Measurements from ENCODE around the gene PPP4R4.
"Not testable (repeated sequence)": the region's sequence is repeated elsewhere in the genome, so short reads cannot be mapped to it uniquely, and the experiment has no call there.

Gene PPP4R4

GRCh38 chr14:94156143-94156542 lies 18.0 kb upstream of the PPP4R4 start:
- not testable (repeated sequence) for H4K91ac ChIP-seq (ENCODE audit: low read depth, low read length, poor library complexity); H3K36me3 ChIP-seq (replicated peaks in 1 of 2; ENCODE audit: control insufficient read depth in 2 of 2, insufficient read depth in 2 of 2, low read length in 2 of 2); H3K4me2 ChIP-seq (ENCODE audit: insufficient read depth, low read length, poor library complexity, severe bottlenecking); H3K4me3 ChIP-seq (ENCODE audit: low read length in 2 of 2); DNase-seq (ENCODE audit: low spot score); H2BK12ac ChIP-seq (ENCODE audit: low read length); H4K8ac ChIP-seq (ENCODE audit: low read depth, low read length); H2BK15ac ChIP-seq (ENCODE audit: low read length); H2BK120ac ChIP-seq (ENCODE audit: low read depth, low read length); H3K23ac ChIP-seq (ENCODE audit: low read depth, low read length, poor library complexity); H3K14ac ChIP-seq (ENCODE audit: low read length); H2AK5ac ChIP-seq (ENCODE audit: low read depth, low read length); H2AFZ ChIP-seq (ENCODE audit: low read length); H3K27ac ChIP-seq (replicated peaks; ENCODE audit: low read length); H3K4ac ChIP-seq (ENCODE audit: low read length); H3K27me3 ChIP-seq (ENCODE audit: control insufficient read depth in 3 of 3, insufficient read depth in 3 of 3, low read depth in 1 of 3, low read length in 3 of 3); H3K79me1 ChIP-seq (ENCODE audit: low read depth, low read length); H3K18ac ChIP-seq (ENCODE audit: low read length); H3K9me3 ChIP-seq (replicated peaks in 1 of 2; ENCODE audit: control insufficient read depth in 2 of 2, insufficient read depth in 1 of 2, low read depth in 1 of 2, low read length in 2 of 2); H3K9ac ChIP-seq (ENCODE audit: low read depth, low read length, poor library complexity); H2BK5ac ChIP-seq (ENCODE audit: low read length)
- H3K4me1 ChIP-seq (ENCODE audit: control insufficient read depth in 2 of 2, insufficient read depth in 1 of 2, low read depth in 1 of 2, low read length in 2 of 2) = peaks cover 0 to 14% of the 10 kb centered on the region in 2 donors
- WGBS, 2 donors (ENCODE audit: extremely low coverage in 2 of 2, insufficient read length in 2 of 2, insufficient replicate concordance in 1 of 2) = no CpG with 5 or more reads among the region's 1 CpG

- Histone ChIP-seq H3K4me3 (ENCODE audit: low read length in 2 of 2) (no peak overlapping the region), H3K79me1 (ENCODE audit: low read depth, low read length) (no peaks in the 10 kb centered on the region), H3K9me3 (replicated peaks in 1 of 2; ENCODE audit: control insufficient read depth in 2 of 2, insufficient read depth in 1 of 2, low read depth in 1 of 2, low read length in 2 of 2) (peaks cover 0 to 6% of the 10 kb centered on the region in 2 donors), H2BK12ac (ENCODE audit: low read length) (no peak overlapping the region), H2BK15ac (ENCODE audit: low read length) (no peak overlapping the region), H3K14ac (ENCODE audit: low read length) (no peak overlapping the region), H3K9ac (ENCODE audit: low read depth, low read length, poor library complexity) (no peak overlapping the region), H2AFZ (ENCODE audit: low read length) (no peak overlapping the region), H3K4ac (ENCODE audit: low read length) (no peak overlapping the region), H3K23ac (ENCODE audit: low read depth, low read length, poor library complexity) (no peak overlapping the region), H3K4me1 (ENCODE audit: control insufficient read depth in 2 of 2, insufficient read depth in 1 of 2, low read depth in 1 of 2, low read length in 2 of 2) (peaks cover 0 to 14% of the 10 kb centered on the region in 2 donors), H2BK5ac (ENCODE audit: low read length) (no peak overlapping the region), H4K8ac (ENCODE audit: low read depth, low read length) (no peak overlapping the region), H3K4me2 (ENCODE audit: insufficient read depth, low read length, poor library complexity, severe bottlenecking) (no peak overlapping the region), H3K27ac (replicated peaks; ENCODE audit: low read length) (no peak overlapping the region), H3K27me3 (ENCODE audit: control insufficient read depth in 3 of 3, insufficient read depth in 3 of 3, low read depth in 1 of 3, low read length in 3 of 3) (peaks cover 0 to 3% (median 0%) of the 10 kb centered on the region in 3 experiments), H2BK120ac (ENCODE audit: low read depth, low read length) (no peak overlapping the region), H3K36me3 (replicated peaks in 1 of 2; ENCODE audit: control insufficient read depth in 2 of 2, insufficient read depth in 2 of 2, low read length in 2 of 2) (no peaks in the 10 kb centered on the region), H4K91ac (ENCODE audit: low read depth, low read length, poor library complexity) (no peak overlapping the region), H3K18ac (ENCODE audit: low read length) (no peak overlapping the region), H2AK5ac (ENCODE audit: low read depth, low read length) (no peak overlapping the region)
- DNase-seq (ENCODE audit: low spot score) = no peak
Measured at GRCh38 chr14:94157197-94157596, 16.9 kb upstream of the PPP4R4 start.

GRCh38 chr14:94158239-94158883 lies 15.8 kb upstream of the PPP4R4 start:
- no peak overlapping the region for H4K8ac ChIP-seq (ENCODE audit: low read depth, low read length)

GRCh38 chr14:94161058-94161457 lies 13.1 kb upstream of the PPP4R4 start:
- H3K18ac ChIP-seq (ENCODE audit: low read length) = no peak overlapping the region
- H2AFZ ChIP-seq (ENCODE audit: low read length) = no peak overlapping the region
- no peaks in the 10 kb centered on the region for H3K36me3 ChIP-seq (replicated peaks in 1 of 2; ENCODE audit: control insufficient read depth in 2 of 2, insufficient read depth in 2 of 2, low read length in 2 of 2)
- no peak overlapping the region for H2AK5ac ChIP-seq (ENCODE audit: low read depth, low read length)
- DNase-seq (ENCODE audit: low spot score) = no peak
- H3K4me2 ChIP-seq (ENCODE audit: insufficient read depth, low read length, poor library complexity, severe bottlenecking) = no peak overlapping the region
- no peak overlapping the region for H3K4me3 ChIP-seq (ENCODE audit: low read length in 2 of 2)
- no peak overlapping the region for H4K8ac ChIP-seq (ENCODE audit: low read depth, low read length)
- H2BK120ac ChIP-seq (ENCODE audit: low read depth, low read length) = no peak overlapping the region
- peaks cover 0 to 21% (median 0%) of the 10 kb centered on the region in 3 experiments for H3K27me3 ChIP-seq (ENCODE audit: control insufficient read depth in 3 of 3, insufficient read depth in 3 of 3, low read depth in 1 of 3, low read length in 3 of 3)
- no peak overlapping the region for H2BK15ac ChIP-seq (ENCODE audit: low read length)
- H3K27ac ChIP-seq (replicated peaks; ENCODE audit: low read length) = no peak overlapping the region
- H3K23ac ChIP-seq (ENCODE audit: low read depth, low read length, poor library complexity) = no peak overlapping the region
- H3K4me1 ChIP-seq (ENCODE audit: control insufficient read depth in 2 of 2, insufficient read depth in 1 of 2, low read depth in 1 of 2, low read length in 2 of 2) = peaks cover 10 to 29% of the 10 kb centered on the region in 2 donors
- H2BK5ac ChIP-seq (ENCODE audit: low read length) = no peak overlapping the region
- no CpG with 5 or more reads among the region's 2 CpGs for WGBS, 2 donors (ENCODE audit: extremely low coverage in 2 of 2, insufficient read length in 2 of 2, insufficient replicate concordance in 1 of 2)
- H4K91ac ChIP-seq (ENCODE audit: low read depth, low read length, poor library complexity) = no peak overlapping the region
- H3K9me3 ChIP-seq (replicated peaks in 1 of 2; ENCODE audit: control insufficient read depth in 2 of 2, insufficient read depth in 1 of 2, low read depth in 1 of 2, low read length in 2 of 2) = peaks cover 0 to 1% of the 10 kb centered on the region in 2 donors
- no peak overlapping the region for H3K4ac ChIP-seq (ENCODE audit: low read length)
- H3K14ac ChIP-seq (ENCODE audit: low read length) = no peak overlapping the region
- H3K79me1 ChIP-seq (ENCODE audit: low read depth, low read length) = no peaks in the 10 kb centered on the region
- H3K9ac ChIP-seq (ENCODE audit: low read depth, low read length, poor library complexity) = no peak overlapping the region
- no peak overlapping the region for H2BK12ac ChIP-seq (ENCODE audit: low read length)

More at GRCh38 chr14:94158239-94158883, 15.8 kb upstream of the PPP4R4 start:
- no peak overlapping the region for H3K4me3 ChIP-seq (ENCODE audit: low read length in 2 of 2)
- H3K9me3 ChIP-seq (replicated peaks in 1 of 2; ENCODE audit: control insufficient read depth in 2 of 2, insufficient read depth in 1 of 2, low read depth in 1 of 2, low read length in 2 of 2) = peaks cover 0 to 6% of the 10 kb centered on the region in 2 donors
- H3K27me3 ChIP-seq (ENCODE audit: control insufficient read depth in 3 of 3, insufficient read depth in 3 of 3, low read depth in 1 of 3, low read length in 3 of 3) = peaks cover 0 to 3% (median 0%) of the 10 kb centered on the region in 3 experiments
- no peak overlapping the region for H2AFZ ChIP-seq (ENCODE audit: low read length)
- H3K14ac ChIP-seq (ENCODE audit: low read length) = no peak overlapping the region
- peaks cover 0 to 14% of the 10 kb centered on the region in 2 donors for H3K4me1 ChIP-seq (ENCODE audit: control insufficient read depth in 2 of 2, insufficient read depth in 1 of 2, low read depth in 1 of 2, low read length in 2 of 2)
- no peak overlapping the region for H2AK5ac ChIP-seq (ENCODE audit: low read depth, low read length)
- no peak overlapping the region for H3K23ac ChIP-seq (ENCODE audit: low read depth, low read length, poor library complexity)
- no peak overlapping the region for H3K27ac ChIP-seq (replicated peaks; ENCODE audit: low read length)
- H3K9ac ChIP-seq (ENCODE audit: low read depth, low read length, poor library complexity) = no peak overlapping the region
- WGBS, 2 donors (ENCODE audit: extremely low coverage in 2 of 2, insufficient read length in 2 of 2, insufficient replicate concordance in 1 of 2) = no CpG with 5 or more reads among the region's 10 CpGs
- no peak overlapping the region for H2BK15ac ChIP-seq (ENCODE audit: low read length)
- H2BK120ac ChIP-seq (ENCODE audit: low read depth, low read length) = no peak overlapping the region
- no peak overlapping the region for H4K91ac ChIP-seq (ENCODE audit: low read depth, low read length, poor library complexity)
- H2BK12ac ChIP-seq (ENCODE audit: low read length) = no peak overlapping the region
- H2BK5ac ChIP-seq (ENCODE audit: low read length) = no peak overlapping the region
- H3K4ac ChIP-seq (ENCODE audit: low read length) = no peak overlapping the region
- no peak overlapping the region for H3K18ac ChIP-seq (ENCODE audit: low read length)
- DNase-seq (ENCODE audit: low spot score) = no peak
- H3K36me3 ChIP-seq (replicated peaks in 1 of 2; ENCODE audit: control insufficient read depth in 2 of 2, insufficient read depth in 2 of 2, low read length in 2 of 2) = no peaks in the 10 kb centered on the region
- no peak overlapping the region for H3K4me2 ChIP-seq (ENCODE audit: insufficient read depth, low read length, poor library complexity, severe bottlenecking)
- no peaks in the 10 kb centered on the region for H3K79me1 ChIP-seq (ENCODE audit: low read depth, low read length)

Measured in neuronal stem cell (in vitro differentiated cells).